ENCODE measurements around the gene YBEY. TPM values are rescaled to one million over a fixed set of nuclear protein-coding genes. Genes with fewer than 3 reads are reported as not detected.

The YBEY gene
- total RNA-seq, 4 donors from 2014 or later = 6.1 to 16.3 (median 13.3) TPM

DNA sequence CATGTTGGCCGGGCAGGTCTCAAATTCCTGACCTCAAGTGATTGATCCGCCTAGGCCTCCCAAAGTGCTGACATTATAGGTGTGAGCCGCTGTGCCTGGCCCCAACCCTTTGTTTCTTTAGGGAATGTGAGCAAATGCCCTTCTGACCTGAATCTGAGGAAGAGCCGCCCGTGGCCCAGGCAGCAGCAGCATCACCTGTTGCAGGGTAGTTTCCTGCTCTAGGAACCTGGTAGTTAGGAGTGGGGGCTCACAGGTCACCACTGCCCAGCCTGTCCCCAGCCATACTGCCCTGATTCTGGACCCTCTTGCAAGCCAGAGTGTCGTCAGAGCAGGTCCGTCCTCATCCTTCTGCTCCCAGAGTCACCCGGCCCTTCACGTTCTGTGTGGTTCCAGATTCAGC, 13.0 kb downstream of the YBEY start:
- TF ChIP-seq, protein P1, sequence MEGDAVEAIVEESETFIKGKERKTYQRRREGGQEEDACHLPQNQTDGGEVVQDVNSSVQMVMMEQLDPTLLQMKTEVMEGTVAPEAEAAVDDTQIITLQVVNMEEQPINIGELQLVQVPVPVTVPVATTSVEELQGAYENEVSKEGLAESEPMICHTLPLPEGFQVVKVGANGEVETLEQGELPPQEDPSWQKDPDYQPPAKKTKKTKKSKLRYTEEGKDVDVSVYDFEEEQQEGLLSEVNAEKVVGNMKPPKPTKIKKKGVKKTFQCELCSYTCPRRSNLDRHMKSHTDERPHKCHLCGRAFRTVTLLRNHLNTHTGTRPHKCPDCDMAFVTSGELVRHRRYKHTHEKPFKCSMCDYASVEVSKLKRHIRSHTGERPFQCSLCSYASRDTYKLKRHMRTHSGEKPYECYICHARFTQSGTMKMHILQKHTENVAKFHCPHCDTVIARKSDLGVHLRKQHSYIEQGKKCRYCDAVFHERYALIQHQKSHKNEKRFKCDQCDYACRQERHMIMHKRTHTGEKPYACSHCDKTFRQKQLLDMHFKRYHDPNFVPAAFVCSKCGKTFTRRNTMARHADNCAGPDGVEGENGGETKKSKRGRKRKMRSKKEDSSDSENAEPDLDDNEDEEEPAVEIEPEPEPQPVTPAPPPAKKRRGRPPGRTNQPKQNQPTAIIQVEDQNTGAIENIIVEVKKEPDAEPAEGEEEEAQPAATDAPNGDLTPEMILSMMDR (IDR thresholded peaks at IDR 0.05) = no peak
- no peak for TF ChIP-seq POLR2AphosphoS5 (IDR thresholded peaks at IDR 0.05)
- no peak for TF ChIP-seq EP300 (IDR thresholded peaks at IDR 0.05)
- no peak for TF ChIP-seq POLR2A (IDR thresholded peaks at IDR 0.05)
- Histone ChIP-seq H3K9me3 (no peaks in the 10 kb centered on the region), H3K36me3 (peaks cover 0 to 29% of the 10 kb centered on the region in 2 donors), H3K4me1 (peaks cover 0 to 27% (median 9%) of the 10 kb centered on the region in 3 donors), H3K27ac (no peak overlapping the region), H3K27me3 (peaks cover 63% of the 10 kb centered on the region), H3K4me3 (no peak overlapping the region)
- WGBS, 2 donors (ENCODE audit: low coverage in 1 of 2) = 70 to 100% methylated on average over 3 to 4 of the region's 9 CpGs
- ATAC-seq = no peak

DNA sequence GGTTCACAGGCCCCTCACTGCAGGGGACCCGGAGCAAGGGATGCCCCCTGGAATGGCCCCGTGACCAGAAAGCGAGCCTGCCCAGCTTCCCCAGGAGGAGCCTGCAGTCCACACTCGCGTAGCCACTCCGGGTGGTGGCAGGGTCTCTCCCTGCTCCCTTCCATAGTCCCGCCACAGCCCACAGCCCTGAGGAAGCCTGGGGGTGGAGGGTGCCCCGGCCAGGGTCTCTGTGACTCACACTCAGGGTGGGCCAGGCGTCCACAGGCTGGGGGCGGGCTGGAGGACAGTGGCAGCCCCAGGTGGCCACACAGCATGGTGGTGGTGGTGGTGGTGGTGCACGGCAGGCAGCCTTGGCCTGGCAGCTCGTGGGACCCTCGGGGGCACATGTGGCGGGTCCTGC, 15.6 kb downstream of the YBEY start:
- no CpG with 5 or more reads among the region's 14 CpGs for WGBS, 2 donors (ENCODE audit: low coverage in 1 of 2)
- peaks cover 47% of the 10 kb centered on the region for H3K27me3 ChIP-seq
- no peaks in the 10 kb centered on the region for H3K9me3 ChIP-seq
- TF ChIP-seq EP300 (IDR thresholded peaks at IDR 0.05) (no peak), POLR2AphosphoS5 (IDR thresholded peaks at IDR 0.05) (no peak)
- TF ChIP-seq, protein P1 (IDR thresholded peaks at IDR 0.05) = no peak
- H3K4me1 ChIP-seq = peaks cover 0 to 15% (median 9%) of the 10 kb centered on the region in 3 donors
- no peak overlapping the region for H3K27ac ChIP-seq
- no peak overlapping the region for H3K4me3 ChIP-seq
- peaks cover 0 to 44% of the 10 kb centered on the region in 2 donors for H3K36me3 ChIP-seq
- no peak for ATAC-seq

DNA sequence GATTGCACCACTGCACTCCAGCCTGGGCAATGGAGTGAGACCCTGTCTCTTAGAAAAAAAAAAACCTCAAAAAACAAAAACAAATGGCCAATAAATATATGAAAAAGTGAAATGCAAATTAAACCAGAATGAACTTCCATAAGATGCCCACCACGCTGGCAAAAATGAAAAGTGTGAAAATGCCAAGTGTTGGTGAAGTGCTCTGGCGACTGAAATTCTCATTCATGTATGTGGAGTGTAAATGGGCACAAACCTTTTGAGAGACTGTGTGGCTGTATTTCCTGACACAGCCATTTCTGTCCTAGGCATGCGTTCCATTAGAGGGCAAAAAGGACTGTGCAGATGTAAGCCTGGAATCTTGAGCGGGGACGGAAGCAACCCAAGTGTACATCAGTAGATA, 18.3 kb downstream of the YBEY start:
- 76 to 90% methylated on average over 4 to 5 of the region's 5 CpGs for WGBS, 2 donors (ENCODE audit: low coverage in 1 of 2)
- Histone ChIP-seq H3K4me1 (no peaks in the 10 kb centered on the region), H3K36me3 (peaks cover 0 to 42% of the 10 kb centered on the region in 2 donors), H3K4me3 (no peak overlapping the region), H3K27me3 (peaks cover 20% of the 10 kb centered on the region), H3K27ac (no peak overlapping the region), H3K9me3 (no peaks in the 10 kb centered on the region)
- TF ChIP-seq, protein P1 (IDR thresholded peaks at IDR 0.05) = no peak
- TF ChIP-seq POLR2AphosphoS5 (IDR thresholded peaks at IDR 0.05) = no peak
- no peak for ATAC-seq

DNA sequence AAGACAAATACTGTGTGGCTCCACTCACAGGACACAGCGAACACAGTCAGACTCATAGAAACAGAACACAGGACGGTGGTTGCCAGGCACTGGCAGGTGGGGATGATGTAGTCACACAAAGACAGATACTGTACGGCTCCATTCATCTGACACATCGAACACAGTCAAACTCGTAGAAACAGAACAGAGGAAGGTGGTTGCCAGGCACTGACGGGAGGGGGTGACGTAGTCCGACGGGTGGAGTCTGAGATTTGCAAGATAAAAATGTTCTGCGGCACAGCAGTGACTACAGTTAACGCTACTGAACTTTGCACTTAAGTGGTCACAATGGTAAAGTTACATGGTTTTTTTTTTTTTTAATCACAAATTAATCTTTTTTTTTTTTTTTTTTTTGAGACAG, 18.8 kb downstream of the YBEY start:
- no peak for TF ChIP-seq EP300 (IDR thresholded peaks at IDR 0.05)
- TF ChIP-seq POLR2A (IDR thresholded peaks at IDR 0.05) = no peak
- TF ChIP-seq, protein P1 (IDR thresholded peaks at IDR 0.05) = no peak
- TF ChIP-seq POLR2AphosphoS5 (IDR thresholded peaks at IDR 0.05) = no peak
- Histone ChIP-seq H3K36me3 (peaks cover 0 to 42% of the 10 kb centered on the region in 2 donors), H3K4me1 (no peaks in the 10 kb centered on the region), H3K4me3 (no peak overlapping the region), H3K9me3 (no peaks in the 10 kb centered on the region), H3K27me3 (peaks cover 15% of the 10 kb centered on the region), H3K27ac (no peak overlapping the region)
- ATAC-seq = no peak
- 95 to 98% methylated on average over 11 of the region's 11 CpGs for WGBS, 2 donors (ENCODE audit: low coverage in 1 of 2)

DNA sequence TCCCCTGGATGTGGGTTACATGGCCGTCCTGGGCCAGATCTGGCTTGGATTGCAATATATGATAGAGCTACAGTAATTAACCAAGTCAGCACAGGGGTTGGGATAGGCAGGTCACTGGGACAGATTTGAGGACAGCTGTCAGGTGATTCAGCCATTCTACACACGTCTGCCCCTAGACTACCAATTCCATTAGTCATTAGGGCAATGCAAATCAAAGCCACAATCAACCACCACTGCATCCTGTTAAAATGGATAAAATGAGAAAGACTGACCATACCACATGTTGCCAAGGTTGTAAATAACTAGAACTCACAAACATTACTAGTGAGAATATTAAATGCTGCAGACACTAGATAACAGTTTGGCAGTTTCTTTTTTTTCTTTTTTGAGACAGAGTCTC, 21.5 kb downstream of the YBEY start:
- Histone ChIP-seq H3K27ac (no peak overlapping the region), H3K27me3 (no peaks in the 10 kb centered on the region), H3K4me1 (no peaks in the 10 kb centered on the region), H3K4me3 (no peak overlapping the region), H3K36me3 (peaks cover 0 to 26% of the 10 kb centered on the region in 2 donors), H3K9me3 (no peaks in the 10 kb centered on the region)
- 57 to 80% methylated on average over 1 of the region's 2 CpGs for whole genome bisulfite sequencing, 2 donors (ENCODE audit: low coverage in 1 of 2)
- ATAC-seq = no peak
- TF ChIP-seq EP300 (IDR thresholded peaks at IDR 0.05) = no peak
- TF ChIP-seq POLR2A (IDR thresholded peaks at IDR 0.05) = no peak
- TF ChIP-seq, protein P1 (IDR thresholded peaks at IDR 0.05) = no peak
- no peak for TF ChIP-seq POLR2AphosphoS5 (IDR thresholded peaks at IDR 0.05)
